Stimulated activated CD4-positive, alpha-beta T cell treated with anti-CD3 and anti-CD28 coated beads, Interleukin-2, amount 100 ng/mL, for 4 hours (primary cell): ENCODE measurements around the gene RYR1.
"Not testable (repeated sequence)": the region's sequence is repeated elsewhere in the genome, so short reads cannot be mapped to it uniquely, and the experiment has no call there.

Source experiments
- DNase-seq: peaks from one replicate; pipeline ENCODE4 v3.0.0-alpha.2; 2020; ENCODE audit warnings: low read depth

The RYR1 gene

DNA sequence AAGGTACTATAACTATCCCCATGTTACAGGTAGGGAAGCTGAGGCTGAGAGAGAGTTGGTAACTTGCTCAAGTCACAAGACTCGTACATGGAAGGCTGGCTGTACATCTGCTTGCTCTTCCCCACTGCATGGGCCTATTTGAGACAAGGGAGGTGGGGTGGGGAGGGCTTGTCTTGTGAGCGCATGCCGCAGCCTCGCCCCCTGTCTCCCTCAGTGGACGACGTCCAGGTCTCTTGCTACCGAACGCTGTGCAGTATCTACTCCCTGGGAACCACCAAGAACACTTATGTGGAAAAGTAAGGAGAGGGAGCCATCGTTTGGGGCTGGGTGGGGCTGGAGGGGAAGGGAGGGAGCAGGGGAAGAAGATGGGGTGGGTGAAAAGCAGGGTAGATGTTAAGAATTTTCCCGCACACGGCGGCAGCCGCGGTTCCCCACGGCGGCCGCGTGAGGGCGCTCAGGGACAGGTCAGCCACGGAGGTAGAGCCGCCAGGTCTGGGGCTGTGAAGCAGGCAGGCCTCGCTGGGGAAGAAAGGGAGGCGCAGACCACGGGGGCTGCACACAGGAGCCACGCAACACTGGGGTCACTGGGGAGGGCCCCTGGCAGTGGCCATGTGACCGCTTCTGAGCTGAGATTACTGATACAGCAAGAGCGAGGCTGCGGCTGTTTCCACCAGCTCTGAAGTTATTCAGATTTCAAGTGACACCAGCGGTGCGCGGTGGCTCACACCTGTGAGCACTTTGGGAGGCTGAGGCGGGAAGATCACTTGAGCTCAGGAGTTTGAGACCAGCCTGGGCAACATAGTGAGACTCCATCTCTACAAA lies 81.5 kb downstream of the RYR1 start:
- peak; percentile 64 for DNase-seq

DNA sequence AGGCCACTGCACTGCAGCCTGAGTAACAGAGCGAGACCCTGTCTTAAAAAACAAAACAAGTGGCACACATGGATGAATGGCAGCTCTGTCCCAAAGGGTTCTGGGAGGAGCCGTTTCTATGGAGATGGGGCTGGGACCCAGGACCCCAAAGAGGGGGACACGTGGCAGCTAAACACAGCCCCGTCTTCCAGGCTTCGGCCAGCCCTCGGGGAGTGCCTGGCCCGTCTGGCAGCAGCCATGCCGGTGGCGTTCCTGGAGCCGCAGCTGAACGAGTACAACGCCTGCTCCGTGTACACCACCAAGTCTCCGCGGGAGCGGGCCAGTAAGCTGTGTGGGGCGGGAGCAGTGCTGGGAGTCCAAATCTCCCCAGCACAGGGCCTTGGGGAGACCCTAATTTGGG lies 82.4 kb downstream of the RYR1 start:
- no peak for DNase-seq

GRCh38 chr19:38516802-38517201 lies 83.3 kb downstream of the RYR1 start:
- DNase-seq: no peak

- DNase-seq: no peak
These were observed 83.8 kb downstream of the RYR1 start for GRCh38 chr19:38517321-38517720.

- not testable (repeated sequence) for DNase-seq
These were observed 84.5 kb downstream of the RYR1 start for GRCh38 chr19:38517980-38518379.

DNA sequence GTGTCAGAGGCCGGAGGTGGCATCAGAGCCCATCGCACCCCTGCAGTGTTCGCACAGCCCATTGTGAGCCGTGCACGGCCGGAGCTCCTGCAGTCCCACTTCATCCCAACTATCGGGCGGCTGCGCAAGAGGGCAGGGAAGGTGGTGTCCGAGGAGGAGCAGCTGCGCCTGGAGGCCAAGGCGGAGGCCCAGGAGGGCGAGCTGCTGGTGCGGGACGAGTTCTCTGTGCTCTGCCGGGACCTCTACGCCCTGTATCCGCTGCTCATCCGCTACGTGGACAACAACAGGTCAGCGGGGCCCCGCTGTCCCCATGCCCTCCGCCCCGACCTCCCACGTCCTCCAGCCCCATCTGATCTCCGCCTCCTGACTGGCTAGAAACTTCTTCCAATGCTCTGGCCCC lies 85.7 kb downstream of the RYR1 start:
- no peak for DNase-seq

DNA sequence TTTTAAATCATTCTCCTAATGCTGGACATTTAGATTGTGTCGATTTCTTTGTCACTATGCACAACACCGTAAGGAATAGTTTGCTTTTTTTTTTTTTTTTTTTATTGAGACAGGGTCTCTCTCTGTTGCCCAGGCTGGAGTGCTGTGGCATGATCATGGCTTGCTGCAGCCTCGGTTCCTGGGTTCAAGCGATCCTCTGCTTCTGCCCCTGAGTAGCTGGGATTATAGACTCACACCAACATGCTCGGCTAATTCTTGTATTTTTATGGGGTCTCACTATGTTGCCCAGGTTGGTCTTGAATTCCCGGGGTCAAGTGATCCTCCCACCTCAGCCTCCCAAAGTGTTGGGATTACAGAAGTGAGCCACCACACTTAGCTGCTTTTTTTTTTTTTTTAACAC lies 86.5 kb downstream of the RYR1 start:
- DNase-seq: no peak

GRCh38 chr19:38522915-38523314 lies 89.4 kb downstream of the RYR1 start:
- DNase-seq: no peak

- DNase-seq: no peak
These were observed 89.8 kb downstream of the RYR1 start for GRCh38 chr19:38523319-38523718.

- no peak for DNase-seq
These were observed 90.9 kb downstream of the RYR1 start for GRCh38 chr19:38524369-38524768.

- DNase-seq: no peak
These were observed 91.6 kb downstream of the RYR1 start for GRCh38 chr19:38524994-38525634.

DNA sequence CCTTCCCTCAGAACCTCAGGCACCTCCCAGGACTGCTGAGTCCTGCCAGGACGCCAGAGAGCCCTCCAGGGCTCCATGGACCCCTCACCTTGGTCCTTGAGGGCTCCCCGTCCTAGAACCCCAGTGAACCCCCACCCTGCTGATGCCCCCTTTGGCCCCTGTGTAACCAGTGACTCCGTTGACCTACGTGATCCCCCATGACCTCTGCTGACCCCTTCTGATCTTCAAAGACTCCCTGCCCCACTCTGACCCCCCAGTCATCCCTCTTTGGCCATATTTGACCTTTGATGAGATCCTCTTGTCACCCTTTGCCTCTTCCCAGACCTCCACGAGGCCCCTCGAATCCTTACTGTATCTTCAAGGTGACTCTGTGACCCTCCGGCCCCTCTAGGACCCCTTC lies 92.9 kb downstream of the RYR1 start:
- no peak for DNase-seq

DNA sequence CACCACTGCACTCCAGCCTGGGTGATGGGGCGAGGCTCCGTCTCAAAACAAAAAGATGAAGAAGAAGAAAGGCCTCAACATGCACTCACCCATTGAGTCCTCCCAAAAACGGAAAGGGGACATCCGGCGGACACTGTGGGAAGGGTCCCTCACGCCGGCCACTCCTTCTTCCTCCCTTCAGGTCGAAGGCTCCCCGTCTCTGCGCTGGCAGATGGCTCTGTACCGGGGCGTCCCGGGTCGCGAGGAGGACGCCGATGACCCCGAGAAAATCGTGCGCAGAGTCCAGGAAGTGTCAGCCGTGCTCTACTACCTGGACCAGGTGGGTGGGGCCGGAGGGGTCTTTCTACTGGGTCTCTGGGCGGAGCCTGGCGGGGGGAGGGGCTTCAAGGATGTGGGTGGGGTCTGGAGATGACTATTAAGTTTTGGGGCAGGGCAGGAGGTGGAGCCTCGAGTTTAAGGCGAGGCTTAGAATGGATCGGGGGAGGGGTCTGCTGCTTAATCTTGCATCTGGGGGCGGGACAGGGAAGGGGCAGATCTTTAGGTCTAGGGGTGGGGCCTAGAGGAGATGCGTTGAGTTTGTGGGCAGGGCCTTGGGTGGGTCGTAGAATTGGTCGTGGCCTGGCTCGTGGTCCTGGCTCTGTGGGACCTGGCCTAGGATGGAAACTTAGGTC lies 94.1 kb downstream of the RYR1 start:
- DNase-seq: no peak

GRCh38 chr19:38528213-38528755 lies 94.8 kb downstream of the RYR1 start:
- DNase-seq: no peak

- no peak for DNase-seq
These were observed 95.4 kb downstream of the RYR1 start for GRCh38 chr19:38528931-38529330.

- no peak for DNase-seq
These were observed 98.0 kb downstream of the RYR1 start for GRCh38 chr19:38531515-38531914.

GRCh38 chr19:38532939-38533338 lies 99.4 kb downstream of the RYR1 start:
- no peak for DNase-seq

DNA sequence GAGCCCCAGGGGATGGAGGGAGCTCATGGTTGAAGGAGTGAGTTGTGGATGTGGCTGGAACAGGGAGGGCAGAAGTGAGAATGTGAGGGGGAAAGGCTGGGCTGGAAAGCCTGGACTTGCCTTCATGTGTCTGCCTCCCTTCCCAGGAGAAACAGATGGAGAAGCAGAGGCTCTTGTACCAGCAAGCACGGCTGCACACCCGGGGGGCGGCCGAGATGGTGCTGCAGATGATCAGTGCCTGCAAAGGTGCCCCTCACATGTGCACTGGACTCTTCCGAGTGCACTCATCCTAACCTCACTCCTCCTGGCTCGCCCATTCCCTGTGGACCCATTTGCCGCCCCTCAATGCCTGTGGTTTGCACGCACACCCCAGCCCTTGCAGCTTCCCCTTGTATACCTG lies 101.1 kb downstream of the RYR1 start:
- no peak for DNase-seq

GRCh38 chr19:38535212-38535611 lies 101.7 kb downstream of the RYR1 start:
- no peak for DNase-seq

DNA sequence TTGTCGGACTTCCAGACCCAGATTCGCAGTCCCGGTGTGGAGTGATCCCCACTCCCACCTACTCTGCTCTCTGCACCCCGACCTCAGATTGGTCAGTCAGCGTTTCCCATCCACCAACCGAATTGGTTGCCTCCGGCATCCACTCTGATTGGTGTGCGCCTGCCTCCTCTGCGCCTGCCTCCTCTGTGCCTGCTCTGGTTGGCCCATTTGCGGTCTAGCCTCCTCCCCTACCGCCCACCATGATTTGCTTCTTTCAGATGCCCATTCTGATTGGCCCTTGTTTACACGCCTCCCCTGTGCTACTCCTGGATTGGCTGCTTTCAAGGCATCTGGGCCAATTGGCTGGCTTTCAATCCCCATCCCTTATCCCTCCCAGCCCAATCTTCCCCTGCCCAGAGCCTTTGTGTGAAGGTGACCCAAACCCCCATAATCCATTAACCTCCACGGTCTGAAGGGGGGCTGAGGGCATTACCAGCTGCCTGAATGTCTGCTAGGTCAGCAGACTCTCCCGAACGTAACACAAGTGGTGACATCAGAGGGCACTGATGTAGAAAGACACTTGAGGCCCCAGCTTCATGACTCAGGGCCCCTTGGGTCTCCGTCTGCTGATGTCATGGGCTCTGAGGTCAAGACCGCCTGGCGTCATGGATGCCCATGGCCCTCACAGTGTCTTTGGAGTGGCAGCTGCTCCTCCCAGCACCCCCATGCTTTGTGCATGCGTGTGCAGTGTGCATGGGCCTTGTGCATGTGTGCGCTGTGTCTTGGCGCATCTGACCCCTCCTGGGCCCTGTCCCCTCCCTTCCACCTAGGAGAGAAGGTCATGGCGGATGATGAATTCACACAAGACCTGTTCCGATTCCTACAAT lies 103.8 kb downstream of the RYR1 start:
- no peak for DNase-seq

GRCh38 chr19:38538386-38538785 lies 104.9 kb downstream of the RYR1 start:
- DNase-seq: no peak
